Measurements from ENCODE around the gene ITSN1.

ITSN1 gene

DNA sequence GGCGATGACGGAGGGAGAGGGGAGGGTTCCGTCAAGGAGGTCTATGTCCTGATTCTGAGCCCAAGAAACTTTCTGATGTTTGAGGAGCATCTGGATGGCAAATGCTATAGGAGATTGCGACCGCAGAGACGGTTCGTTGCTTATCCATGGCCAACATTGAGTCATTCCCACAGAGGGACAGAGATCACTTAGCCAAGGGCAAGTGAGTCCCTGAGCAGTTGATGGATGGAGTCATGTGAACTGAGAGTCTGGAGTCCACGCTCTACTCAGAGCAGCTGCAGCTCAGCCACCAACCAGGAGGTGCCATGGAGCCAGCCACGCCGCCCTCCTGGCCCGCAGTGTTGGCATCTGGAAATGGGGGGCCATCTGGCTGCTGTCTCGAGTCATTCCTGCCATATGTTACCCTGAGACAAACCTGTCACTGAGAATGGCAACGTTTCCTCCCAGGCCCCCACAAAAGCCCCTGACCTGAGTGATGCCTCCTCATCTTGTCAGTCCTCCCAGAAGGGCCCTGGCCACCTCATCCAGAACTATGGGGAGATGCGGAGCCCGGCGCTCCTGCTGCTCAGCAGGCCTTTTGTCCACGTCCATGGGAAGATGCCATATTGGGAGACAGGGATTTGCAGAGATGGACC, 214.7 kb downstream of the ITSN1 start:
- no peak for TF ChIP-seq TAF1 (IDR thresholded peaks at IDR 0.05; ENCODE audit: borderline replicate concordance, insufficient read depth, low read length)
- TF ChIP-seq, protein P1, sequence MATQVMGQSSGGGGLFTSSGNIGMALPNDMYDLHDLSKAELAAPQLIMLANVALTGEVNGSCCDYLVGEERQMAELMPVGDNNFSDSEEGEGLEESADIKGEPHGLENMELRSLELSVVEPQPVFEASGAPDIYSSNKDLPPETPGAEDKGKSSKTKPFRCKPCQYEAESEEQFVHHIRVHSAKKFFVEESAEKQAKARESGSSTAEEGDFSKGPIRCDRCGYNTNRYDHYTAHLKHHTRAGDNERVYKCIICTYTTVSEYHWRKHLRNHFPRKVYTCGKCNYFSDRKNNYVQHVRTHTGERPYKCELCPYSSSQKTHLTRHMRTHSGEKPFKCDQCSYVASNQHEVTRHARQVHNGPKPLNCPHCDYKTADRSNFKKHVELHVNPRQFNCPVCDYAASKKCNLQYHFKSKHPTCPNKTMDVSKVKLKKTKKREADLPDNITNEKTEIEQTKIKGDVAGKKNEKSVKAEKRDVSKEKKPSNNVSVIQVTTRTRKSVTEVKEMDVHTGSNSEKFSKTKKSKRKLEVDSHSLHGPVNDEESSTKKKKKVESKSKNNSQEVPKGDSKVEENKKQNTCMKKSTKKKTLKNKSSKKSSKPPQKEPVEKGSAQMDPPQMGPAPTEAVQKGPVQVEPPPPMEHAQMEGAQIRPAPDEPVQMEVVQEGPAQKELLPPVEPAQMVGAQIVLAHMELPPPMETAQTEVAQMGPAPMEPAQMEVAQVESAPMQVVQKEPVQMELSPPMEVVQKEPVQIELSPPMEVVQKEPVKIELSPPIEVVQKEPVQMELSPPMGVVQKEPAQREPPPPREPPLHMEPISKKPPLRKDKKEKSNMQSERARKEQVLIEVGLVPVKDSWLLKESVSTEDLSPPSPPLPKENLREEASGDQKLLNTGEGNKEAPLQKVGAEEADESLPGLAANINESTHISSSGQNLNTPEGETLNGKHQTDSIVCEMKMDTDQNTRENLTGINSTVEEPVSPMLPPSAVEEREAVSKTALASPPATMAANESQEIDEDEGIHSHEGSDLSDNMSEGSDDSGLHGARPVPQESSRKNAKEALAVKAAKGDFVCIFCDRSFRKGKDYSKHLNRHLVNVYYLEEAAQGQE (IDR thresholded peaks at IDR 0.05; ENCODE audit: insufficient read depth in 1 of 2, low read depth in 2 of 2, low read length in 2 of 2), result no peak
- TF ChIP-seq POLR2AphosphoS5 (IDR thresholded peaks at IDR 0.05; ENCODE audit: low read depth, low read length), result no peak
- no peak for TF ChIP-seq FOXP2 (optimal IDR thresholded peaks at IDR 0.05; ENCODE audit: borderline replicate concordance, extremely low read depth, extremely low read length, insufficient read depth)
- TF ChIP-seq SIN3A (IDR thresholded peaks at IDR 0.05; ENCODE audit: borderline replicate concordance, insufficient read depth, low read length), result no peak

DNA sequence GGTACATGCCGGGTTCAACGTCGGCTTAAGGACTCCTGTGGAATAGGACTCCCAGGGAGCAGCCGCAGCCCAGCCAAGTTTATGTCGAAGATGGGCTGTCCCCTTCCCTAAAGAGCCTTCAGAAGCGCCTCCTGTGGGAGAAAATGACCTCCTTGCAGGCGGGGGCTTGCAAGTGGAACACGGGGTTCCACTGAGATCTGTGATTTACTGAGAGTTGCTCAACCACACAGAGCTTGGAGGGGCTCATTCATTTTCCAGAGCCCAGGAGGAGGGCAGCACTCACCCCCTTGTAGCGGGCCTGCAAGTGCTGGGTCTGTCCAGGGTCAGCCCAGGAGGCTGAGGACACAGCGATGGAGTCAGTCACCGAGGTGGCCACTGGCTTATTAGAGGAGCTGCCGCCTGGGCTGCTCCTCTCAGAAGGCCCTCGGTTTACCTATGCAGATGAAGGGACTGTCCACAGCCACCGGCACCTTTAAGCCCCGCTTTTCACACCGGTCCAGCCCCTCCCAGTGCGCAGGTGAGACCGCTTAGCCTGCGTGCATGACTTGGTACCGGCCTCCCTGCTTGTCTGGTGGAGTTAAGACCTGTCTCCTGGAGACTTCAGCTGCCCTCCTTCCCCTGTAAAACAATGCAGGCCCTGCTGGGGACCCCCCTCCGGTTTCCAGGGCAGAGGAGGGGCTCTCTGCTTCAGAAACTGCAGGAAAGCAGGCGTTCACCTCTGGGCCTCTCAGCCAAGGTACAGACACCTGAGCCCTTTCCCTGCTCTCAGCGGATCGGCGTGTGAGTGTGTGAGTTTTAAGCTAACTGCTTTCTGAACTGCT, 215.8 kb downstream of the ITSN1 start:
- TF ChIP-seq, protein P1 (IDR thresholded peaks at IDR 0.05; ENCODE audit: insufficient read depth in 1 of 2, low read depth in 2 of 2, low read length in 2 of 2), result no peak
- TF ChIP-seq FOXP2 (optimal IDR thresholded peaks at IDR 0.05; ENCODE audit: borderline replicate concordance, extremely low read depth, extremely low read length, insufficient read depth) (no peak), POLR2AphosphoS5 (IDR thresholded peaks at IDR 0.05; ENCODE audit: low read depth, low read length) (no peak), SIN3A (IDR thresholded peaks at IDR 0.05; ENCODE audit: borderline replicate concordance, insufficient read depth, low read length) (no peak), TAF1 (IDR thresholded peaks at IDR 0.05; ENCODE audit: borderline replicate concordance, insufficient read depth, low read length) (no peak)

DNA sequence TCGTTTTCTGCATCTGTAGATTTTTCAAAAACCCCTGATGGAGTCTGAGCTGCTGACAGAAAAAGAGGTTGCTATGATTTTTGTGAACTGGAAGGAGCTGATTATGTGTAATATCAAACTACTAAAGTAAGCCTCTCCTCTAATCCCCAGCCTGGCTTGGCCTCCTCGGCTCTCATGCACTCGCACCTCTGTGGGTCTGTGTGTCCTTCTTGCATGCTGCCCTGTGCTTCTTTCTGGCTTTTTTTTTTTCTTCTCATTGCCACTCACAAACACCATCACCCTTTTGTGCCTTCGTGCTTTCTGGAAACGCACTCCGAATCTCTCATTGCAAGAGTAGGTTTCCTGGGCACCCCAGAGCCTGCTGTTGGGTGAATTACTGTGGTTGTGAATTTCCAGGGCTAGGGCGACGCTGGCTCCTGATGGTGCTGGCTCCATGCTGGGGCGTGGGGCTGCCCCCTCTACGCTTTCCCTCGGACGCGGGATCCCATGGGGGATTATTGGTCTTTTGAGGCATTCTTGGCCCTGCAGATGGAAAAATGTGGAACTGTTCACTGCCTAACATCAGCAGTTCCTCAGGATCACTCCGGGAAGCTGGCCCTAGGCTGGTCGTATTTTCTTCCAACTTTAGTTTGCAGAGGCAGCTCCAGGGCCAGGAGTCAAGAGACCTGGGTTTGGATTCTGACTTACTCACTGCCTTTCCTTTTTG, 216.5 kb downstream of the ITSN1 start:
- TF ChIP-seq, protein P1 (IDR thresholded peaks at IDR 0.05; ENCODE audit: insufficient read depth in 1 of 2, low read depth in 2 of 2, low read length in 2 of 2), result no peak
- TF ChIP-seq FOXP2 (optimal IDR thresholded peaks at IDR 0.05; ENCODE audit: borderline replicate concordance, extremely low read depth, extremely low read length, insufficient read depth) (no peak), POLR2AphosphoS5 (IDR thresholded peaks at IDR 0.05; ENCODE audit: low read depth, low read length) (no peak), SIN3A (IDR thresholded peaks at IDR 0.05; ENCODE audit: borderline replicate concordance, insufficient read depth, low read length) (no peak), TAF1 (IDR thresholded peaks at IDR 0.05; ENCODE audit: borderline replicate concordance, insufficient read depth, low read length) (no peak)

DNA sequence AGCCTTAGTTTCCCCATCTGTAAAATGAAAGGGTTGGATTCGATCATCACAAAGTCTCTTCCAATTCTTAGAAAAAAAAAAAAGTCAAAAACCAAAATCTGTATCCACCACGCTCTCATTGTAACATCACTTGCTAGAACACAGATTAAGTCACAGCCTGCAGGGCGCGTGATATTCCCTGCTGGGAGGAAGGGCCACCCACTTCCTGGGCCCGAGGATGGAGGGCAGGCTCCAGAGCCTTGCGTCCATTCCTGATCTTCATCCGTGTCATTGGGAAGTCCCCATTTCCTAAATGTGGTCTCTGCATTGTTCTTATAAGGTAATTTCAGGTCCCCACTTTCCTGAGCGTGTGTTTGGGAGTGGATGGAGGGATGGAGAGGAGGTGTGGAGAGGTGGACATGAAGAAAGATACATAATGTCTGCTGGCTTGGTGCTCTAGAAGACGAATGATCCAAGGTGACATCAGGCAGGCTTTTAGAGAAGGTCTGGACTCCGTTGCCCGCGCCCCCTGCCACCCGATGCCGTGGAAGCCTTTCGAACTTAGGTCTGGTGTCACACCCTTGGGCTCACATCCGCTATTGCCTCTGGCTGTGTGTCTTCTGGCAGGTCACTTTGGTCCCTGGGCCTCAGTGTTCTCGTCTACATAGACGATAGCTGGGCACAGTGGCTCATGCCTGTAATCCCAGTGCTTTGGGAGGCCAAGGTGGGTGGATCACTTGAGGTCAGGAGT, 217.2 kb downstream of the ITSN1 start:
- TF ChIP-seq, protein P1 (IDR thresholded peaks at IDR 0.05; ENCODE audit: insufficient read depth in 1 of 2, low read depth in 2 of 2, low read length in 2 of 2), result no peak
- TF ChIP-seq POLR2AphosphoS5 (IDR thresholded peaks at IDR 0.05; ENCODE audit: low read depth, low read length) (no peak), FOXP2 (optimal IDR thresholded peaks at IDR 0.05; ENCODE audit: borderline replicate concordance, extremely low read depth, extremely low read length, insufficient read depth) (no peak), TAF1 (IDR thresholded peaks at IDR 0.05; ENCODE audit: borderline replicate concordance, insufficient read depth, low read length) (no peak), SIN3A (IDR thresholded peaks at IDR 0.05; ENCODE audit: borderline replicate concordance, insufficient read depth, low read length) (no peak)

Data from PFSK-1 (cell line).